ENCODE data around the gene CNST.
"Not testable (repeated sequence)": the region's sequence is repeated elsewhere in the genome, so short reads cannot be mapped to it uniquely, and the experiment has no call there.

The CNST gene

GRCh38 chr1:246558041-246558440 is 8.2 kb upstream of the CNST start:
- no peak for DNase-seq (ENCODE audit: low read depth)

- no peak for DNase-seq (ENCODE audit: low read depth)
Observed at GRCh38 chr1:246559310-246559709, 6.9 kb upstream of the CNST start.

- not testable (repeated sequence) for DNase-seq (ENCODE audit: low read depth)
Observed at GRCh38 chr1:246560833-246561232, 5.4 kb upstream of the CNST start.

GRCh38 chr1:246564839-246565750 is 1.2 kb upstream of the CNST start:
- DNase-seq (ENCODE audit: low read depth) = no peak

GRCh38 chr1:246565751-246566127 is 517 bp upstream of the CNST start:
- DNase-seq (ENCODE audit: low read depth) = no peak

- DNase-seq (ENCODE audit: low read depth) = no peak
Observed at GRCh38 chr1:246566813-246567645, 773 bp downstream of the CNST start.

- DNase-seq (ENCODE audit: low read depth) = no peak
Observed at GRCh38 chr1:246567646-246568235, 1.5 kb downstream of the CNST start.

GRCh38 chr1:246569248-246570238 is 3.3 kb downstream of the CNST start:
- DNase-seq (ENCODE audit: low read depth) = no peak

- DNase-seq (ENCODE audit: low read depth) = not testable (repeated sequence)
Observed at GRCh38 chr1:246571309-246571708, 5.1 kb downstream of the CNST start.

- no peak for DNase-seq (ENCODE audit: low read depth)
Observed at GRCh38 chr1:246571953-246572352, 5.7 kb downstream of the CNST start.

- DNase-seq (ENCODE audit: low read depth) = no peak
Observed at GRCh38 chr1:246572785-246573184, 6.5 kb downstream of the CNST start.

- no peak for DNase-seq (ENCODE audit: low read depth)
Observed at GRCh38 chr1:246573491-246573890, 7.2 kb downstream of the CNST start.

GRCh38 chr1:246576709-246577032 is 10.4 kb downstream of the CNST start:
- DNase-seq (ENCODE audit: low read depth) = no peak

GRCh38 chr1:246577082-246577719 is 10.9 kb downstream of the CNST start:
- DNase-seq (ENCODE audit: low read depth) = no peak

GRCh38 chr1:246577720-246578106 is 11.5 kb downstream of the CNST start:
- DNase-seq (ENCODE audit: low read depth) = no peak

GRCh38 chr1:246579818-246580217 is 13.6 kb downstream of the CNST start:
- DNase-seq (ENCODE audit: low read depth) = no peak

- no peak for DNase-seq (ENCODE audit: low read depth)
Observed at GRCh38 chr1:246580497-246581370, 14.5 kb downstream of the CNST start.

GRCh38 chr1:246582301-246583055 is 16.2 kb downstream of the CNST start:
- DNase-seq (ENCODE audit: low read depth) = no peak

GRCh38 chr1:246583056-246583440 is 16.8 kb downstream of the CNST start:
- DNase-seq (ENCODE audit: low read depth) = no peak
